ENCODE data around the gene MTHFR.

Gene MTHFR

DNA sequence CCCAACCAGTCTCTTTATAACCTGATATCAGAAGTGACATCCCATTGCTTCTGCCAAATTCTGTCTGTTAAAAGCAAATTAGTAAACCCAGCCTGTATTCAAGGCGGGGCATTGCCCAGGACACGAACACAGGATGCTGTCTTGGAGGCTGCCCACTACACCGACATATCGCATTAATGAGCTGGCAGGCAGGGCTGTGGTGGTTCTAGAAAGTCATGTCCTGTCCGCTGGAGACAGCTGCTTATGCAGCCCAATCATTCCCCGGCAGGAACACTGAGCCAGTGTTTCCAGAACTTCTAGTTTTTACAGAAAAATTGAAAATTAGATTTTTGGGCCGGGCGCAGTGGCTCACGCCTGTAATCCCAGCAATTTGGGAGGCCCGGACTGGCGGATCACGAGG, 24.5 kb downstream of the MTHFR start:
- DNase-seq (ENCODE audit: low read depth in 2 of 2) = no peak
- TF ChIP-seq CTCF (IDR thresholded peaks at IDR 0.05; ENCODE audit: low read depth, low read length) = no peak

DNA sequence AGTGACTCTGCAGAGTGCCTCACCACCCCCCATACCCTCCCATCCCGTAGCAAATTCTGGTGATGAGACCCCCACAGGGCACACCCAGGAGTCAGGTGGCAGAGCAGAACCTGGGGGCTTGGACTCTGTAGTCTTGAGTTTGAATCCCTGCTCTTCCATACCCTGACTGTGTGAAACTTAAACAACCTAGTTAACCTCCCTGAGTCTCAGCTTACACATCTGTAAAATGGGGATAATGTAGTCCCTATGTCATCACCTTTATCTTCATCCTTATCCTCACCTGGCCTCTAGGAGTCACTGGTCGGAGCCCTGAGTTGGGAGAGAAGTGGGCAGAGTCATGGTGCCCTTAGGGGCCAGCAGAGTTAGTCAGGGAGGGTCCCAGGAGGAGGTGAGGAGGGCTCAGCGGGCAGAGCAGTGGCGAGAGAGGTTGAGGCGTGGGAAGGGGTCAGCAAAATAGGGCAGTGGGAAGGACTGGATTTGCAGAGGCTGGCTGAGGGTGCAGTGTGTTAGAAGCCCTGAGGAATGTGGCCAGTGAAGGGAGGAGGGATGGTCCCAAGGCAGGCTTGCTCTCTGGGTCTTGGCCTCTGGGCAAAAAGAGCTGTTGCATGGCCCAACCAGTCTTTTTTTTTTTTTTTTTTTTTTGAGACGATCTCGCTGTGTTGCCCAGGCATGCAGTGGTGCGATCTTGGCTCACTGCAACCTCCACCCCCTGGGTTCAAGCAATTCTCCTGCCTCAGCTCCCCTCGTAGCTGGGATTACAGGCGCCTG, 25.2 kb downstream of the MTHFR start:
- TF ChIP-seq CTCF (IDR thresholded peaks at IDR 0.05; ENCODE audit: low read depth, low read length) = no peak
- no peak overlapping the region for H3K4me3 ChIP-seq (replicated peaks in 1 of 2; ENCODE audit: low read depth in 2 of 2, low read length in 2 of 2)
- no peak for DNase-seq (ENCODE audit: low read depth in 2 of 2)

More for the DNA sequence above, 24.5 kb downstream of the MTHFR start:
- no peak overlapping the region for H3K4me3 ChIP-seq (replicated peaks in 1 of 2; ENCODE audit: low read depth in 2 of 2, low read length in 2 of 2)

DNA sequence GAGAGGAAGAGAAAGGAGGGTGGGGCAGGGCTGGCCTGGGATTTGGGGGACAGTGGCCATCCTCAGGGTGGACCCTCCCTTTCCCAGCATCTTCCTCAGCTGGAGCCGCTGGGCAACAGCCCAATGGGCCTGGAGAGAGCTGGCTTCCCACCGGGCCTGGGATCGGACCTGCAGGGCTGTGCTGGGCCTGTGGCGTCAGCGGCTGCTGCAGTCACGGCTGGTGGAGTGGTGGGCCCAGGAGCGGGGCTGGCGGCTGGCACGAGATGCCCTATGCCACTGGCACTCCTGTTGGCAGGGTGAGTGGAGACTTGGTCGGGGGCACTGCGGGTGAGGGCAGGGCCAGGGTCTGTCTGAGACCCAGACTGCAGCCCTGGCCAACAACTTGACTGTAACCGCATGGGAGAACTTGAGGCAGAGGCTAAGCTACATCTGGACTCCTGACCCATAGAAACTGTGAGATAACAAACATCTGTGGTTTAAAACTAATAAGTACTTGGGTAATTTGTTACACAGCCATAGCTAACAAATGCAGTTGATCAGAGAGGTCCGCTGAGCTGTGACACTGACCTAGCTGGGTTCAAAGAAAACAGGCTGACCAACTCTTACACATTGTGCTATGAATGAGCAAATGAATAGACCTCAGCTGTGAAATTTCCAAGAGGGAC, 25.9 kb downstream of the MTHFR start:
- no peak for DNase-seq (ENCODE audit: low read depth in 2 of 2)
- no peak overlapping the region for H3K4me3 ChIP-seq (replicated peaks in 1 of 2; ENCODE audit: low read depth in 2 of 2, low read length in 2 of 2)
- TF ChIP-seq CTCF (IDR thresholded peaks at IDR 0.05; ENCODE audit: low read depth, low read length) = no peak

GRCh38 chr1:11778844-11779623, 26.7 kb downstream of the MTHFR start:
- no peak for TF ChIP-seq CTCF (IDR thresholded peaks at IDR 0.05; ENCODE audit: low read depth, low read length)
- H3K4me3 ChIP-seq (replicated peaks in 1 of 2; ENCODE audit: low read depth in 2 of 2, low read length in 2 of 2) = no peak overlapping the region
- DNase-seq (ENCODE audit: low read depth in 2 of 2) = no peak

DNA sequence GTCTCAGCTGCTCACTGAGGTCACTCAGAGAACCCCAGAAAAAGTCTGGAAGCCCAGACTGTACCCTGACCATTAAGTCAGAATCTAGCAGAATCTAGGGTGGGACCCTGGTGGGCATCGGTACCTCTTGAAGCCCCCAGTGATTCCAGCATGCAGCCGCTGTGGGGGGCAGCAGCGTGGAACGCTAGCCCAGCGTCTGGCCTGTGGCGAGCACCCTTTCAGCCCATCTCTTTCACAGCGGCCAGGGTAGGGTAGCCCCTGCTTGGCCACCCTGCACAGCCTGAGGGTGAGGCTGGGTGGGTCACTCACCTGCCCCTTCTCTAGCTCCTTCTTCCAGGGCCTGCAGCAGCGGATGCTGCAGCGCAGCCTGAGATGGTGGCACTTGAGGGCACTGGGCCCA, 27.4 kb downstream of the MTHFR start:
- no peak for DNase-seq (ENCODE audit: low read depth in 2 of 2)
- TF ChIP-seq CTCF (IDR thresholded peaks at IDR 0.05; ENCODE audit: low read depth, low read length) = no peak
- H3K4me3 ChIP-seq (replicated peaks in 1 of 2; ENCODE audit: low read depth in 2 of 2, low read length in 2 of 2) = no peak overlapping the region

GRCh38 chr1:11777658-11778322, 28.0 kb downstream of the MTHFR start:
- DNase-seq (ENCODE audit: low read depth in 2 of 2) = no peak
- no peak for TF ChIP-seq CTCF (IDR thresholded peaks at IDR 0.05; ENCODE audit: low read depth, low read length)
- H3K4me3 ChIP-seq (replicated peaks in 1 of 2; ENCODE audit: low read depth in 2 of 2, low read length in 2 of 2) = no peak overlapping the region
